OCI-LY7 (cell line): ENCODE data around the gene PRKCA.

ENCODE experiments used
- CTCF ChIP-seq: fragments of 200-600 bp; sonication (generic); conservative IDR thresholded peaks from 2 replicates; pipeline ENCODE4 v1.5.1; 2014; ENCODE audit warnings: mild to moderate bottlenecking, antibody characterized with exemption, low read length, moderate library complexity, mixed read lengths
- EZH2phosphoT487 ChIP-seq: fragments of 200-600 bp; sonication (generic); IDR thresholded peaks from 2 replicates; pipeline ENCODE4 v1.6.1; 2018; ENCODE audit warnings: low read depth, borderline replicate concordance, mild to moderate bottlenecking, mixed run types, antibody characterized with exemption, low read length, moderate library complexity, mixed read lengths

GRCh38 chr17:66764506-66764905 is 462.1 kb downstream of the PRKCA start:
- TF ChIP-seq CTCF, result no peak
- no peak for TF ChIP-seq EZH2phosphoT487
